Tibial nerve (tissue), 3 donors: ENCODE results near the gene KANSL3.
"Not testable (repeated sequence)": the region's sequence is repeated elsewhere in the genome, so short reads cannot be mapped to it uniquely, and the experiment has no call there.

Source experiments
- POLR2A ChIP-seq, 2 donors: fragments of 450-650 bp; IDR thresholded peaks; one replicate each; pipeline ENCODE4 v1.6.1; 2017; ENCODE audit warnings: antibody characterized with exemption in 2 of 2, mild to moderate bottlenecking in 2 of 2, moderate library complexity in 2 of 2
- TF ChIP-seq, protein P1 (sequence below), 5 experiments: fragments of 200-600 bp in 3 of 5; fragments of 450-650 bp in 2 of 5; sonication (generic) in 3 of 5; IDR thresholded peaks; one replicate each; pipeline ENCODE4 v1.5.1; 2016 to 2019; ENCODE audit warnings: antibody characterized with exemption in 5 of 5, mild to moderate bottlenecking in 3 of 5, moderate library complexity in 2 of 5

DNA sequence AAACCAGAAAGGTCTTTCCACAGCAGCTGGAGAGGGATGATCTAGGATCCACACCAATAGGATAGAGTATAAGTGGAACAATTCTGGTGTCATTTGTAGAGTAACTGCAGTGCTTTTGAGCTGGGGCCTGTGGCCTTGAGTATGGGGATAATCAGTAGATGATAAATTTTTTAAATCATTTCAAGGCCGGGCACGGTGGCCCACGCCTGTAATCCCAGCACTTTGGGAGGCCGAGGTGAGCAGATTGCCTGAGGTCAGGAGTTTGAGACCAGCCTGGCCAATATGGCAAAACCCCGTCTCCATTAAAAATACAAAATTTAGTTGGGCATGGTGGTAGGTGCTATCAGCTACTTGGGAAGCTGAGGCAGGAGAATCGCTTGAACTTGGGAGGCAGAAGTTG lies 80.7 kb downstream of the KANSL3 start:
- TF ChIP-seq, protein P1, sequence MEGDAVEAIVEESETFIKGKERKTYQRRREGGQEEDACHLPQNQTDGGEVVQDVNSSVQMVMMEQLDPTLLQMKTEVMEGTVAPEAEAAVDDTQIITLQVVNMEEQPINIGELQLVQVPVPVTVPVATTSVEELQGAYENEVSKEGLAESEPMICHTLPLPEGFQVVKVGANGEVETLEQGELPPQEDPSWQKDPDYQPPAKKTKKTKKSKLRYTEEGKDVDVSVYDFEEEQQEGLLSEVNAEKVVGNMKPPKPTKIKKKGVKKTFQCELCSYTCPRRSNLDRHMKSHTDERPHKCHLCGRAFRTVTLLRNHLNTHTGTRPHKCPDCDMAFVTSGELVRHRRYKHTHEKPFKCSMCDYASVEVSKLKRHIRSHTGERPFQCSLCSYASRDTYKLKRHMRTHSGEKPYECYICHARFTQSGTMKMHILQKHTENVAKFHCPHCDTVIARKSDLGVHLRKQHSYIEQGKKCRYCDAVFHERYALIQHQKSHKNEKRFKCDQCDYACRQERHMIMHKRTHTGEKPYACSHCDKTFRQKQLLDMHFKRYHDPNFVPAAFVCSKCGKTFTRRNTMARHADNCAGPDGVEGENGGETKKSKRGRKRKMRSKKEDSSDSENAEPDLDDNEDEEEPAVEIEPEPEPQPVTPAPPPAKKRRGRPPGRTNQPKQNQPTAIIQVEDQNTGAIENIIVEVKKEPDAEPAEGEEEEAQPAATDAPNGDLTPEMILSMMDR (IDR thresholded peaks at IDR 0.05), result not testable (repeated sequence)
- not testable (repeated sequence) for TF ChIP-seq POLR2A (IDR thresholded peaks at IDR 0.05)
